ENCODE results near the gene TARS3.
"Not testable (repeated sequence)": the region's sequence is repeated elsewhere in the genome, so short reads cannot be mapped to it uniquely, and the experiment has no call there.

TARS3 gene

DNA sequence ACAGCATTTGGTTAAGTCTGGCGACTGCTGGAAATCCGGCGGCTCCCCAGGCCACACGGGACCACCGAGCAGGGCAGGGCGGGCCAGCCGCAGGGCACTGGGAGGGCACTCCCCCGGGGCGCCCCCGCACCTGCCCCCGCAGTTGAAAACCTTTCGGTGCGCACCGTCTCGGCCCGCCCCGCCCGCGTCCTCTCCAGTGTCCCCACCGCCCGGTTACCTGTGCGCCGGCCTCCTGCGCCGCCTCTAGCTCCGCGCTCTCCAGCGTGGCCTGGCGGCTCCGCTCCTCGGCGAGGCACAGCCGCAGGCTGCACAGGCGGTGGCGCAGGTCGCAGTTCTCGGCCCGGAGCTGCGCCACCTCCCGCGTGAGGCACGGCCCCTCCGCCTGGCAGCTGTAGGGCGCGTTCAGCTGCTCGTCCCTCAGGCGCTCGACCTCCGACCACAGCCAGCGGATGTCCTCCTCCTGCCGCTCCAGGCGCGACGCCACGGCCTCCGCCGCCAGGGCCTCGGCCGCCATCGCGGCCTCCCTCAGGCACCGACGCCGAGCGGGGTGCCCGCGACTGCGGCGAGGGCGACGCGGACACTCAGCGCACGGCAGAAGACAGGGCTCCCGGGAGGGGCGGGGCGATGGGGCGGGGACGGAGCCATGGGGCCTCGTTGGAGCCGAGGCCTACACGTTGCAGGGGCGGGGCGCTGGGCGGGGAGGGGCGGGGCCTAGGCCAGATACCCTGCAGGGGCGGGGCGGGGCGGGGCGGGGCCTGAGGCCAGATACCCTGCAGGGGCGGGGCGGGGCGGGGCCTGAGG lies at the start of gene TARS3:
TARS3 (minus strand) TSS at position 600 of the 801 bp plus-strand sequence; CDS start at position 514, 86 bp downstream.
- peak; percentile 95 for DNase-seq (ENCODE audit: low read depth)

DNA sequence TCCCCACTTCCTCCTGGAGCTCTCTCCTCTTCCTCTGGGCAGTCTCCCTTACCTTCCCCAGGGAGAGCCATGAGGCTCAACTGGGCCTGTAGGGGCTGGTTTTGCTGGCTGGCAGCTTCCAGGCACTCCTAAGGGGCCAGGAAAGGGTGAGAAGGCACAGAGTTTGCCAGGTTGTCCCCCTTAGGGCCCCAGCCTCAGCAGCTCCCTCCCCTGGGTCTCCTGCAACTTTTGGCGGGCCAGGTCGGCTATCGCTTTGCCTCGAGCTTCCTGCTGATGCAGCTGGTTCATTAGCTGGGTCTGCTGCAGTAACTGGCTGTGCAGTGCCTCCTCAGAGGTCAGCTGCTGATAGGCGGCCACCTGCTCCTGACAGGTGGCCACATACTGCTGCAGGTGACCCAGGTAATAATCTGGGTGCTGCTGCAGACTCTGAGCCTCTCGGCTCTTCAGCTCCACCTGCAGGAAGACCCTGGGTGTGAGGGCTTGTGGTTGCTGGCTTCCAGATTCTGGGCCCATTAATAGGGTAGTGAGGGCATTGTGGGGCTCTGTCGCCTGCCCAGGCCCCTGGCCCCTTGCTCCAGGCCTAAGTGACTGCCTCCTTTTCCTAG lies 49.3 kb upstream of the TARS3 start:
- DNase-seq (ENCODE audit: low read depth): no peak

DNA sequence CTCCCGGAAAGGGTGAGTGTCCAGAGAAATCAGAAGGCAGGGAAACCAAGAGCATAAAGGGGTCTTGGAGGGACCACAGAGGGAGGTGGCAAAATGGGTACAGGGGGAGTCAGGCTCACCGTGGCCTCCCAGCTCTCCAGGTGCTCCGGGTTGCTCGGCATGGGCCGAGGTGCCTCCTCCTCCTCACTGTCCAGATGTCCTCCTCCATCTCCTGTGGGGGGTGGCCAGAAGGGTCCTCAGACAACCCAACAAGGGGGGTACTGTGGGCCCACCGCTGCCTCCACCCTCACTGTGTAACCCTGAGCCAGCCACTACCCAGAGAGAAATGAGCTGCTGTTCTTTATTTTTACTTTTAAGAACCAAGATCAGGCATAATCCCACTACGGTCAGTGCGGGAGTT lies 48.6 kb upstream of the TARS3 start:
- no peak for DNase-seq (ENCODE audit: low read depth)

DNA sequence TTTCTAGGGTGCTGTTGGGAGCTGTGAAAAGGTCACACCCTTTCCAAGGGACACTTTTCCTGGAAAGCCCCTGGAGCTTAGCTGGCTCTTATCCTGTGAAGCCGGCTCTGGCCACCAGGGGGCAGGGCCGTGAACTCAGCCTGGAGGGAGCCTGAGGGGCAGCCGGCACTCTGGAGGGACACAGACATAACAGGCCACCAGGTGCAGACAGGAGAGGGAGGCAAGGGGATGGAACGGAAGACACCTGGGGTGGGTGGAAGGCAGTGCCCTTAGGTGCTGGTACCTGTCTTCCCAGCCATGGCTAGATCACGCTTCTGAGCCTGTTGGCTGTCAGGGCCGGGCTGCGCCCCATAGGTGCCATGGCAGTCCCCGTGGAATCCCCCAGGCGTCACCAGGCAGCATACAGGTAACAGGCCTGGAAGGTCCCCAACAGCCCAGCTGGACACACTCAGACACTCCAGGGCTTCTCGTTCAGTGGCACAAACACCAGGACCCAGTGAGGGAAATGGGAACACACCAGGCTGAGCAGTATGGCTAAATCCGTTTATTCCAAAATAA lies 42.9 kb upstream of the TARS3 start:
- not testable (repeated sequence) for DNase-seq (ENCODE audit: low read depth)

DNA sequence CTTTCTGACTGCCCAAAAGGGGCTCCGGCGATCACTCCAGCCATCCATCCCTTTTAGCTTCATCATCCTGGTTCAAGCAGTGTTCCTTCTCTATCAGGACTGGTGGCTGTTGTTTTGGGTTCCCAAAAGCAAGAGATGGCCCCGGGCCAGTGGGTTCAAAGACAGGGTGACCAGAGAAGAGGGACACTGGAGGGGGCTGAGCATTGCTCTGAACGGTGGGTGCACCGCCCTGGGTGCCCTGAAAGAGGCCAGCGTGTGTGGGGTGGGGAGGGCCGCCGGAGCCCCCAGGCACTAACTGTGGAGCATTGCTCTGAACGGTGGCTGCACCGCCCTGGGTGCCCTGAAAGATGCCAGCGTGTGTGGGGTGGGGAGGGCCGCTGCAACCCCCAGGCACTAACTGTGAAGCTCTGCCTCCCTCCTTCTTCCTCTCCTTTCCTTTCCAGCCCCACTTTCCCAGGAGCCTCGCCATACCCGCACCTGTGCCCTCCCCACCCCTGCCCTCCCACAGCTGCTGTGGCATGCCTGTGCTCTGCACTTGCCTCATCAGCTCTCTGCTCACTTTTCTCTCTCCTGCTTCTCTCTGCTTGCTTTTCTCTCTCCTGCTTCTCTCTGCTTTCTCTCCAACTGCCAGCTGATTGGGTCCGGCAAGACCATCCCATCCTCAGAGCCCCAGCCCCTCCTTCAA lies 41.6 kb upstream of the TARS3 start:
- DNase-seq (ENCODE audit: low read depth): no peak

DNA sequence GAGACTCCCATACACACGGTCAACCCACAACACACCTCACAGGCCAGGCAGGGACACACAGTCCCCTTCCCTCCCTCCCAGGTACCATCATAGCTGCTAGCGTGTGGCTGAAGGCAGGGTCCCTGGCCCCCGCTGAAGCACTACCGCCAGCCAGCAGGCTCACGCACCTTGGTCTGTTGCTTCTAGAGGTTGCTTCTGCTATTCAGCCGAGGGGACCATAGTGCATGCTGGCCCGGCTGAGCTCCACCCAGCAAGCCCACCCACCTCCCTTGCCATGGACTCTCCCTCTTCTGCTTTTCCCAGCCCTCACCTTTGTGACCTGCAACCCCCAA lies 41.0 kb upstream of the TARS3 start:
- DNase-seq (ENCODE audit: low read depth): not testable (repeated sequence)

DNA sequence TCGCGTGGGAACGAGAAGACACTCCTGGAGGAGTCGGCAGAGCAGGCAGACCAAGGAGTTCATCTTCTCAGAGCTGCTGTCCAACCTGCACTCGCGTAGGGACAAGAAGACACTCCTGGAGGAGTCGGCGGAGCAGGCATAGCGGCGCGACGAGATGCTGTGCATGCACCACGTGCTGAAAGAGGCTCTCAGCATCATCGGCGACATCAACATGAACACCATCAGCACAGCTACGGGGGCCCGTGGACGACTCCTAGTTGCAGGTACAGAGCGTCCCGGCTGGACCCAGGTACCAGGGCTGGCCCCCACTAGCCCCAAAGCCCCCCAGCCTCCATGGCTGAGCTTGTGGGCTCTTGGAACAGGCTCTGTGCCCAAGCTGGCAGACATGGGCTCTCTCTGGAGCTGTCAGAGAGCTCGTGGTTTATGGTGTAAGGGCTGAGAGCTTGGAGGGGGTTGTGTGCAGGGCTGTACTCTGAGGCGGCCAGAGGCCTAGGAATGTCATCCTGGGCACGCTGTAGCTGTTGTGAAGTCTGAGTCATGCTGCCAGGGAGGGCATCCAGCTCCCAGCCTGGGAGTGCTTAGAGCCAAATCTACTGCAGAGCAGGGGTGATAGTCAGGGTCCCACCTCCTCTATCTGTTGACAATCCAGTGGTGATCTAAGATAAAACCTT lies 40.5 kb upstream of the TARS3 start:
- not testable (repeated sequence) for DNase-seq (ENCODE audit: low read depth)

DNA sequence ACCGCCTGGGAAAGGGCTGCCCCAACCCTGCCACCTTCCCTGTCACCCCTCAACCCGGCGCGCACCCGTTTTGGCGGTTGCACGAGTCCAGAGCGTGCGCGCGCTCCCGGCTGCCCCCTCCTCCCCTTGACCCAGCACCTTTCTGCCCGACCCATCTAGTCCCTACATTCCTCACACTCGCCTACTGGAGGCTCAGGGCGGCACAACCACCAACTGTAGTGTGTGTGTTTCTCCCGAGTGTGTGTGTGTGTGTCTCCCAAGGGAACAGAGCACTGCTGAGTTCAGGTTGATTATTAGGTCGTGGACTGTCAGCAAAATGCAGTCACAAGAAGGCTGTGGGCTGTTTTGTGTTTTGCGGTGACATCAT lies 22.4 kb upstream of the TARS3 start:
- DNase-seq (ENCODE audit: low read depth): not testable (repeated sequence)

DNA sequence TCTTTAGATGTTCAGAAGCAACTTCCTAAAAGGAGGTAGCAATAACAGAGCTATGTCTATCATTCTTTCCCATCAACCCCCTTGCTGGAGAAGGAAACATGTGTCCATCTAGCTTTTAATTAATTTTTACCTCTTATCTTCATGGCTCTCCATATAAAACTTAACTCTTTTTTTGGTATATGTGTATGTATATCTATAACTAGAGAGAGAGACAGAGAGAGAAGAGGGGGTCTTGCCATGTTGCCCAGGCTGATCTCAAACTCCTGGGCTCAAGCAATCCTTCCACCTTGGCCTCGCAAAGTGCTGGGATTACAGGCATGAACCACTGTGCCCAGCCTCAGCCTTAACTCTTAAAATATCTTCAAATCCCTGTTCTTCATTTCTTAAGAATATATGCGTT lies 10.6 kb upstream of the TARS3 start:
- not testable (repeated sequence) for DNase-seq (ENCODE audit: low read depth)

DNA sequence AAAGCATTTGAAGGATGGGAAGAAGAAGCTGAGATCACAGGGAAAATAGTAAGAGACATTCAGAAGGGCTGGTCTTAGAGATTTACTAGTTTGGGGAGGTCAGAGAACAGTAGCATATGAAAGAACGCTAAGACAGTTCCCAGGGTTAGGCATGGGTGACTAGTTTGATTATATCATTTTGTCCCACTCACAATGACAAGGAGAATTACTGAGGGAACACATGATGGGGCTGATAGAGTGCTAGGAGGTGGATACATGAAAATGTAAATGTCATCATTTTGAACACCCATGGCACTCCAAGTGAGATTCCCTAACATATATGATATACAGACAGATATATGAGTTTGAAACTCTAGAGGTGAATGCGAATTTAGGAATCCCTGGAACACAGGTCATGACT lies 9.3 kb upstream of the TARS3 start:
- DNase-seq (ENCODE audit: low read depth): no peak

DNA sequence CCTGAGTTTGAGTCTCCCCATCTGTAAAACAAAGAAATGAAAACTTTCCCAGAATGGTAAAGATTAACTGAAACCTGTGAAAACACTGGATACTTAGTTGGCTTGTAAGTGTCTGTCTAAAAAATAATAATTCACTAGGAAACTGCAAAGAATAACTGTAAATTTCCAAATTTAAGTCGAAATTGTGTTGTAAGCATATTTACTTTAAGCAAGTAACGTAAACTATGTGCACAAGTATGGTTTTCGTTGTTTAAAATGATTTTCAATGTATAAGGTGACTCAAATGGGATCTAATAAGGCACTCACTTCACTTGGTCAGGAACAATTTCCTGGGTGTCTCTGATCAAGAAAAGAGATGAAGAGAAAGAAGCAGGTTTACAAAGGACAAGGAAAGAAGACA lies 8.5 kb upstream of the TARS3 start:
- no peak for DNase-seq (ENCODE audit: low read depth)

DNA sequence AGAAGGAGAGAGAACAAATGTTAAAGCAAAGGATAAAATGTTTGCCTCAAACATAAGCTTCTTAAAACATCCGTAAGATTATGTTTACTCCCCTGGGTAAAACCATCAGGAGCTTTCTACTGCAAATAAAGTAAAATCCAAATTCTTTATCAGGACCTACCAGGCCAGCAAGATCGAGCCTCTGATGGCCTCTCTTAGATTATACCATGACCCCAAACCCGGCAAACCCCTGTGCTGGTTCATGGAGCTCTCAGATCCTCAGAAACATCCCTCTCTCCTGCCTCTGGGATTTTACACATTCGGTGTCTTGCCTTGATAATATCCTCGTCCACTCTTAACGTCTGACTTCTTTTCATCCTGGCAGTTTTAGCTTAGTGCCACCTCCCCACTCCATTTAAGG lies 7.5 kb upstream of the TARS3 start:
- DNase-seq (ENCODE audit: low read depth): no peak

DNA sequence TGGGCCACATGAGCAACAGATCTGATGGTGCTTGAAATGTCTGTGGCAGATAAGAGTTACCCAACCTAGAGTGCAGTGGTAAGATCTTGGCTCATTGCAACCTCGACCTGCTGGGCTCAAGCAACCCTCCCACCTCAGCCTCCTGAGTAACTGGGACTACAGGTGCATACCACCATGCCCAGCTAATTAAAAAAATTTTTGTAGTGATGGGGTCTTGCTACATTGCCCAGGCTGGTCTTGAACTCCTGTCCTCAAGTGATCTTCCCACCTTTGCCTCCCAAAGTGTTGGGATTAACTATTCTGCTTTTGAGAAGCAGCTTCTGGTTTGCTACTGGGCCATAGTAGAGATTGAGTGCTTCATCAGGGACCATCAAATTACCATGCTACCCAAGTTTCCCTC lies 2.9 kb upstream of the TARS3 start:
- DNase-seq (ENCODE audit: low read depth): no peak

DNA sequence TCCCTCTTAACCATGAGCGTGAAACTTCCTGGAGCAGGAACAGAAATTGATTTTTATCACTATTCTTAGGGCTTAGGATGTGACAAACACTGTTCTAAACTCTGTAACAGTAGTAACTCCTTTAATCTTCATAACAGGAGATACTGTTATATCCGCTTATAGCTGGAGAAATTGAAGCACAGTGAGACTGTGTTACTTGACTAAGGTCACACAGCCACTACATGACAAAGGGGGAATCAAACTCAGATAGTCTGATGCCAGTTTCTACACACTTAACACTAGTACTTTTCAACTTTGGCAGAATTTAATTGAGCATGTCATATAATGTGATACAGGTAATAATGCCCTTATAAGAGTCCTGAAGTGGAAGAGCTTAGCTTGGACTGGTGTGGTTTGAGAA lies 800 bp upstream of the TARS3 start:
- no peak for DNase-seq (ENCODE audit: low read depth)

DNA sequence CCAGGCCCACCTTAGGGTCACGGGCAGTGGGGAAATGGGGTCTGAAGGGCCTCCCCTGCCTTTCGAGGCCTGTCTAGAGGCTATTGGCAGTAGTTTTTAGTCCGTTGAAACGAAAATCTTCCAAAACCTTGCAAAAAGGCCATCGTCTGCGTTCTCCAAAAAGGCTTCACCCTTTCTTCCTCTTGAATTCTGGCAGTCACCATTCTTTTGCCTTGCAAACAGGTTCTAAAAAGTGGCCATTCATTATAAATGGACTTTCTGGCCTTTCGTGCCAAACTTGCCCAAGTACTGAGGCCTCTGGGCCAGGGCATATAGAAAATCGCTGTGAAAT lies 367 bp upstream of the TARS3 start:
- no peak for DNase-seq (ENCODE audit: low read depth)

DNA sequence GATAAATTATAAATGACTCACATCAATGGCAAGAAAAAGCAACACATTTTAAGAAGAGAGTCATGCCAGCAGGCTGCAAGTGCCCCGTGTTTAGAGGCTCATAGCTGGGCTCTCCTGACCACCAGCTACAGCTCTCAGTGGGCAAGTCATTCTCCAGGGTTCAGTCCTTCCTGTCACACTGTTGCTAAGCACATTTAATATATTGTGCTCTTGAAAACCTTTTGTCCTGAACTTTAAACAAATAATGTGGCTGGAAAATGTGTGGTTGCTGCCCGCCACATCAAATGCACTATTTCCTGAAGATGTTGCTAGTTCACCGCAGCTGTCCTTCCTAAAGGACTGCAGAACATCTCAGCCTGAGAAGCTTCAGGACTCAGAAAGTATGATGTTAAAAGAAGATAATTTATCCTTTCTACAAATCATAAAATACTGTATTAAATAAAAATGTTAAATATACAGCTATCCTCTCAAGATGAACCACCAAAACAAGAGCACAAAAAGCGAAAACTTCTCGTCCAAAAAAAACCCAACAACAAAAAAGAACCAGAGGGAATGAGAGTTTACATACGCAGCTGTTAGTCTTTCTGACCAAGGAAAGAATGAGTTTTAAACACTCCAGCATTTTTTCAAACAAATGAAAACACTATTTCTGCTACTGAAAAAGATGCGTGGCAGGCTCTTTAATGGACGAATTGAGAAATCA lies 951 bp downstream of the TARS3 start:
- DNase-seq (ENCODE audit: low read depth): no peak

DNA sequence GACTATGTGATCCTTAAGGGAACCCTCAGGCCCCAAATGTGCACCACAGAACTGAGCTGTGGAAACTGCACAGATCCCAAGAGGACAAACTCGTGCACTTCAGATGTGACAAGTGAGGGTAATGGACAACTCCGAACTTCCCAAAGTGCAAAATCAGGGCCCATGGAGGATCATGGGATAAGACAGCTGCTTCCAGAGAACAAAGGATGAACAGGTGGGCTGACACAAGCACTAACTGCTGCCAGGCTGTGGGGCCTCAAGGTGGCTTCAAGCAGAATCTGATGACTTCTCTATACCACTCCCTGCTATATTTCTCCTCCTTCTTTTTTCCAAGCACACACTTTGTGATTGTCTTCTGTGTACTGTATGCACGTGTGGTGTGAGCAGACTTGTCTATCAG lies 5.4 kb downstream of the TARS3 start:
- no peak for DNase-seq (ENCODE audit: low read depth)

DNA sequence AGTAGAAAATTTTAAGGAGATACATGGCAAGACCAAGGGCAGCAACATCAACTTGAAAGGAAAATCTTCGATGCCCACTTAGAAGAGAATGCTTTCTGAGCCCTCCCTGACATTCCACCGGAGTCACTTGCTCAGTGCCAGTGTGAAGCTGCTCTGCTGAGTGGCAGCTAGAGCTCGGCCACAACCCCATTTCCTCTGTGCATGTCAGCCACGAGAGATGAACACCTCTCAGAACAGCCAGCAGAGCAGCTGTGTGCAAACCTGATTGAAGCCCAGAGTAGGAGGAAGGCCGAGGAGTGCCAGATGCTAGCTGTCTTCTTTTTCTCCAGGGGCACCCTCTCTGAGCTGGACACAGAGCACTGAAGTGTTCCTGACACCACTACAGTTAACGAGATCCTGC lies 12.2 kb downstream of the TARS3 start:
- DNase-seq (ENCODE audit: low read depth): no peak

DNA sequence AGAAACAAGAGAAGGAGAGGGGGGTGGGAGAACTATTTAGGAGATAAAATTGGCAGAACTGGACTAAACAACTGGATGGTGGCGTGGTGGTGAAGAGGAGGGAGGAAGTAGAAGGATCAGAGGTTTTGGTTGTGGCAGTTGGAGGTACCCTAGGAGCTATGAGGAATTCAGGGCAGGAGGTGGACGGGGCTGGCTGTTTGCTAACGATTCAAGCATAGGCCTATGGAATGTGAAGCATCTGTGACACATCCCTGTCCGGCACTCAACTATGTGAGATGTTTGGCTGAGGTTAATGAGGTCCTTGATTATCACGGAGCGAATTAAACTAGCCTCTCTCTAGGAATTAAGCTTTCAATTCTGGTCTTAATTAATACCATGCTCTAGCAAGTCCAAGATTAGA lies 13.5 kb downstream of the TARS3 start:
- DNase-seq (ENCODE audit: low read depth): no peak

DNA sequence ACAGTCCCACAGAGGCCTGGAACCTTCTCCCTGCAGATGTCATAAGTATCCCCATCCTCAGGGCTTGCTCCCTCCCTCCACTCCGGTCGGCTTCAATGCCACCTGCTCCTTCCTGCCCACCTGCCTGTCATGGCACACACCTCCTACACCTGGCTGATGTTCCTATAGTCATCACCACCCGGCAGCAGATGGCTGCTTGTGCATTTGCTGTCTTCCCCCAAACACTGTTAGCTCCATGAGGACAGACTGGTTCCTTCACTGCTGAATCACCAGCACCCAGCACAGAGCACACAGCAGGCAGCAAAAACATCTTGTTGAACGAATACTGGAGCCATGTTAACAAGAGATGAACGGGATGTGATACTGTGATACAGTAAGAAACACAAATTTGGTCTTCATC lies 14.8 kb downstream of the TARS3 start:
- DNase-seq (ENCODE audit: low read depth): no peak

DNA sequence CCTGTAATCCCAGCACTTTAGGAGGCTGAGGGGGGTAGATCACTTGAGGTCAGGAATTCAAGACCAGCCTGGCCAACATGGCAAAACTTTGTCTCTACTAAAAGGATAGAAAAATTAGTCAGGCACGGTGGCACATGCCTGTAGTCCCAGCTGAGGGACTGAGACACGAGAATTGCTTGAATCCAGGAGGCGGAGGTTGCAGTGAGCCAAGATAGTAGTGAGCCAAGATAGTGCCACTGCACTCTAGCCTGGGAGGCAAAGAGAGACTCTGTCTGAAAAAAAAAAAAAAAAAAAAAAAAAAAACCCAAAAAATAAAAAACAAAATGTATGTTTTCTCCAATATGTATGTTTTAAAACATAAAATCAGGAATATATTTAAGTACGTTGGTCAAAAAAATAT lies 16.3 kb downstream of the TARS3 start:
- DNase-seq (ENCODE audit: low read depth): no peak

DNA sequence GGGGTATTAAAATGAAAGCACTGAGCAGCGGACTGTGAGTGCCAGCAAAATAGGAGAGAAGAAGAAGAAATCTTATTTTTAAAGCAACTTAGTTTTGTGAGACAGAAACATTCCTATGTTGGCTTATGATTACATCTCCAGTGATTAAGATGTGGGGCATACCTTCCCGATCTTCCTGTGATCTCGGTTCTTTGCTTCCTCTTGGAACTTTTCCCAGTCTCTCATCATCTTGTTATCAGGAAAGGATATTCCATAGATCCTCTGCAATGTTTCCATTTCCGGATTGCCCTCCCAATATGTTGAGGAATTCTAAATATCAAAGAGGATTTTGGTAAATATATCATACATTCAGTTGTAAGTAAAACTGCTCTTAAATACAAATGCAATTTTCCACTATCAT lies 22.2 kb downstream of the TARS3 start:
- no peak for DNase-seq (ENCODE audit: low read depth)
